ENCODE data around the gene LRCH1.

DNA sequence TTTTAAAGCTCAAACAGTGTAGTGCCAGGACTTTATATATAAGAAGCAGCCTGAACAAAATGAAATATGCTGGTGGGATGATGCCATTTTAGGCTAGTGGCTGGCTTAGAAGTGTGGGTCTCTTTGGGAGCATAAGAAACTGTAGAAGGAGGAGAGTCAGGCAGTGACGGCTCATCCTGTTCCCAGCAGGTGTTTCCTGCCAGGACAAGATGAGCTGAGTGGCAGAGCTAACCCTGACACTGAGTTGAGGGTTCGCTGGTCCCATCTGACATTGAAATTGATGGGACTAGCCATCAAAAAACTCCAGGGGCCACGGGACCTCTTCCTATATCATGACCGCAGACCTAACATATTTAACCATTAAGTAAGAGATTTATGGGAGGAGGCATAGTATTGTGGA is 192.7 kb downstream of the LRCH1 start:
- TF ChIP-seq, protein P1, sequence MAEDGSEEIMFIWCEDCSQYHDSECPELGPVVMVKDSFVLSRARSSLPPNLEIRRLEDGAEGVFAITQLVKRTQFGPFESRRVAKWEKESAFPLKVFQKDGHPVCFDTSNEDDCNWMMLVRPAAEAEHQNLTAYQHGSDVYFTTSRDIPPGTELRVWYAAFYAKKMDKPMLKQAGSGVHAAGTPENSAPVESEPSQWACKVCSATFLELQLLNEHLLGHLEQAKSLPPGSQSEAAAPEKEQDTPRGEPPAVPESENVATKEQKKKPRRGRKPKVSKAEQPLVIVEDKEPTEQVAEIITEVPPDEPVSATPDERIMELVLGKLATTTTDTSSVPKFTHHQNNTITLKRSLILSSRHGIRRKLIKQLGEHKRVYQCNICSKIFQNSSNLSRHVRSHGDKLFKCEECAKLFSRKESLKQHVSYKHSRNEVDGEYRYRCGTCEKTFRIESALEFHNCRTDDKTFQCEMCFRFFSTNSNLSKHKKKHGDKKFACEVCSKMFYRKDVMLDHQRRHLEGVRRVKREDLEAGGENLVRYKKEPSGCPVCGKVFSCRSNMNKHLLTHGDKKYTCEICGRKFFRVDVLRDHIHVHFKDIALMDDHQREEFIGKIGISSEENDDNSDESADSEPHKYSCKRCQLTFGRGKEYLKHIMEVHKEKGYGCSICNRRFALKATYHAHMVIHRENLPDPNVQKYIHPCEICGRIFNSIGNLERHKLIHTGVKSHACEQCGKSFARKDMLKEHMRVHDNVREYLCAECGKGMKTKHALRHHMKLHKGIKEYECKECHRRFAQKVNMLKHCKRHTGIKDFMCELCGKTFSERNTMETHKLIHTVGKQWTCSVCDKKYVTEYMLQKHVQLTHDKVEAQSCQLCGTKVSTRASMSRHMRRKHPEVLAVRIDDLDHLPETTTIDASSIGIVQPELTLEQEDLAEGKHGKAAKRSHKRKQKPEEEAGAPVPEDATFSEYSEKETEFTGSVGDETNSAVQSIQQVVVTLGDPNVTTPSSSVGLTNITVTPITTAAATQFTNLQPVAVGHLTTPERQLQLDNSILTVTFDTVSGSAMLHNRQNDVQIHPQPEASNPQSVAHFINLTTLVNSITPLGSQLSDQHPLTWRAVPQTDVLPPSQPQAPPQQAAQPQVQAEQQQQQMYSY (CRISPR knock-in tag; IDR thresholded peaks at IDR 0.05), result no peak
- no peak for TF ChIP-seq MXD4 (CRISPR knock-in tag; IDR thresholded peaks at IDR 0.05; ENCODE audit: borderline replicate concordance)
- TF ChIP-seq SP1 (CRISPR knock-in tag; conservative IDR thresholded peaks at IDR 0.05), result no peak
- TF ChIP-seq, protein P2, sequence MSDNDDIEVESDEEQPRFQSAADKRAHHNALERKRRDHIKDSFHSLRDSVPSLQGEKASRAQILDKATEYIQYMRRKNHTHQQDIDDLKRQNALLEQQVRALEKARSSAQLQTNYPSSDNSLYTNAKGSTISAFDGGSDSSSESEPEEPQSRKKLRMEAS (CRISPR knock-in tag; IDR thresholded peaks at IDR 0.05), result no peak
- TF ChIP-seq, protein P3, sequence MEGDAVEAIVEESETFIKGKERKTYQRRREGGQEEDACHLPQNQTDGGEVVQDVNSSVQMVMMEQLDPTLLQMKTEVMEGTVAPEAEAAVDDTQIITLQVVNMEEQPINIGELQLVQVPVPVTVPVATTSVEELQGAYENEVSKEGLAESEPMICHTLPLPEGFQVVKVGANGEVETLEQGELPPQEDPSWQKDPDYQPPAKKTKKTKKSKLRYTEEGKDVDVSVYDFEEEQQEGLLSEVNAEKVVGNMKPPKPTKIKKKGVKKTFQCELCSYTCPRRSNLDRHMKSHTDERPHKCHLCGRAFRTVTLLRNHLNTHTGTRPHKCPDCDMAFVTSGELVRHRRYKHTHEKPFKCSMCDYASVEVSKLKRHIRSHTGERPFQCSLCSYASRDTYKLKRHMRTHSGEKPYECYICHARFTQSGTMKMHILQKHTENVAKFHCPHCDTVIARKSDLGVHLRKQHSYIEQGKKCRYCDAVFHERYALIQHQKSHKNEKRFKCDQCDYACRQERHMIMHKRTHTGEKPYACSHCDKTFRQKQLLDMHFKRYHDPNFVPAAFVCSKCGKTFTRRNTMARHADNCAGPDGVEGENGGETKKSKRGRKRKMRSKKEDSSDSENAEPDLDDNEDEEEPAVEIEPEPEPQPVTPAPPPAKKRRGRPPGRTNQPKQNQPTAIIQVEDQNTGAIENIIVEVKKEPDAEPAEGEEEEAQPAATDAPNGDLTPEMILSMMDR (IDR thresholded peaks at IDR 0.05), result no peak
- TF ChIP-seq, protein P4, sequence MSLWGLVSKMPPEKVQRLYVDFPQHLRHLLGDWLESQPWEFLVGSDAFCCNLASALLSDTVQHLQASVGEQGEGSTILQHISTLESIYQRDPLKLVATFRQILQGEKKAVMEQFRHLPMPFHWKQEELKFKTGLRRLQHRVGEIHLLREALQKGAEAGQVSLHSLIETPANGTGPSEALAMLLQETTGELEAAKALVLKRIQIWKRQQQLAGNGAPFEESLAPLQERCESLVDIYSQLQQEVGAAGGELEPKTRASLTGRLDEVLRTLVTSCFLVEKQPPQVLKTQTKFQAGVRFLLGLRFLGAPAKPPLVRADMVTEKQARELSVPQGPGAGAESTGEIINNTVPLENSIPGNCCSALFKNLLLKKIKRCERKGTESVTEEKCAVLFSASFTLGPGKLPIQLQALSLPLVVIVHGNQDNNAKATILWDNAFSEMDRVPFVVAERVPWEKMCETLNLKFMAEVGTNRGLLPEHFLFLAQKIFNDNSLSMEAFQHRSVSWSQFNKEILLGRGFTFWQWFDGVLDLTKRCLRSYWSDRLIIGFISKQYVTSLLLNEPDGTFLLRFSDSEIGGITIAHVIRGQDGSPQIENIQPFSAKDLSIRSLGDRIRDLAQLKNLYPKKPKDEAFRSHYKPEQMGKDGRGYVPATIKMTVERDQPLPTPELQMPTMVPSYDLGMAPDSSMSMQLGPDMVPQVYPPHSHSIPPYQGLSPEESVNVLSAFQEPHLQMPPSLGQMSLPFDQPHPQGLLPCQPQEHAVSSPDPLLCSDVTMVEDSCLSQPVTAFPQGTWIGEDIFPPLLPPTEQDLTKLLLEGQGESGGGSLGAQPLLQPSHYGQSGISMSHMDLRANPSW (CRISPR knock-in tag; conservative IDR thresholded peaks at IDR 0.05; ENCODE audit: low read depth), result no peak
- no peak for TF ChIP-seq TCF7 (CRISPR knock-in tag; IDR thresholded peaks at IDR 0.05; ENCODE audit: low read depth)
- TF ChIP-seq NFE2L1 (CRISPR knock-in tag; IDR thresholded peaks at IDR 0.05), result no peak
- TF ChIP-seq, protein P5, sequence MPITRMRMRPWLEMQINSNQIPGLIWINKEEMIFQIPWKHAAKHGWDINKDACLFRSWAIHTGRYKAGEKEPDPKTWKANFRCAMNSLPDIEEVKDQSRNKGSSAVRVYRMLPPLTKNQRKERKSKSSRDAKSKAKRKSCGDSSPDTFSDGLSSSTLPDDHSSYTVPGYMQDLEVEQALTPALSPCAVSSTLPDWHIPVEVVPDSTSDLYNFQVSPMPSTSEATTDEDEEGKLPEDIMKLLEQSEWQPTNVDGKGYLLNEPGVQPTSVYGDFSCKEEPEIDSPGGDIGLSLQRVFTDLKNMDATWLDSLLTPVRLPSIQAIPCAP (CRISPR knock-in tag; IDR thresholded peaks at IDR 0.05), result no peak
- TF ChIP-seq, protein P6, sequence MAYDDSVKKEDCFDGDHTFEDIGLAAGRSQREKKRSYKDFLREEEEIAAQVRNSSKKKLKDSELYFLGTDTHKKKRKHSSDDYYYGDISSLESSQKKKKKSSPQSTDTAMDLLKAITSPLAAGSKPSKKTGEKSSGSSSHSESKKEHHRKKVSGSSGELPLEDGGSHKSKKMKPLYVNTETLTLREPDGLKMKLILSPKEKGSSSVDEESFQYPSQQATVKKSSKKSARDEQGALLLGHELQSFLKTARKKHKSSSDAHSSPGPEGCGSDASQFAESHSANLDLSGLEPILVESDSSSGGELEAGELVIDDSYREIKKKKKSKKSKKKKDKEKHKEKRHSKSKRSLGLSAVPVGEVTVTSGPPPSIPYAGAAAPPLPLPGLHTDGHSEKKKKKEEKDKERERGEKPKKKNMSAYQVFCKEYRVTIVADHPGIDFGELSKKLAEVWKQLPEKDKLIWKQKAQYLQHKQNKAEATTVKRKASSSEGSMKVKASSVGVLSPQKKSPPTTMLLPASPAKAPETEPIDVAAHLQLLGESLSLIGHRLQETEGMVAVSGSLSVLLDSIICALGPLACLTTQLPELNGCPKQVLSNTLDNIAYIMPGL (CRISPR knock-in tag; IDR thresholded peaks at IDR 0.05), result no peak
- TF ChIP-seq, protein P7, sequence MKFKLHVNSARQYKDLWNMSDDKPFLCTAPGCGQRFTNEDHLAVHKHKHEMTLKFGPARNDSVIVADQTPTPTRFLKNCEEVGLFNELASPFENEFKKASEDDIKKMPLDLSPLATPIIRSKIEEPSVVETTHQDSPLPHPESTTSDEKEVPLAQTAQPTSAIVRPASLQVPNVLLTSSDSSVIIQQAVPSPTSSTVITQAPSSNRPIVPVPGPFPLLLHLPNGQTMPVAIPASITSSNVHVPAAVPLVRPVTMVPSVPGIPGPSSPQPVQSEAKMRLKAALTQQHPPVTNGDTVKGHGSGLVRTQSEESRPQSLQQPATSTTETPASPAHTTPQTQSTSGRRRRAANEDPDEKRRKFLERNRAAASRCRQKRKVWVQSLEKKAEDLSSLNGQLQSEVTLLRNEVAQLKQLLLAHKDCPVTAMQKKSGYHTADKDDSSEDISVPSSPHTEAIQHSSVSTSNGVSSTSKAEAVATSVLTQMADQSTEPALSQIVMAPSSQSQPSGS (CRISPR knock-in tag; IDR thresholded peaks at IDR 0.05; ENCODE audit: borderline replicate concordance, low read depth), result no peak
- TF ChIP-seq, protein P8, sequence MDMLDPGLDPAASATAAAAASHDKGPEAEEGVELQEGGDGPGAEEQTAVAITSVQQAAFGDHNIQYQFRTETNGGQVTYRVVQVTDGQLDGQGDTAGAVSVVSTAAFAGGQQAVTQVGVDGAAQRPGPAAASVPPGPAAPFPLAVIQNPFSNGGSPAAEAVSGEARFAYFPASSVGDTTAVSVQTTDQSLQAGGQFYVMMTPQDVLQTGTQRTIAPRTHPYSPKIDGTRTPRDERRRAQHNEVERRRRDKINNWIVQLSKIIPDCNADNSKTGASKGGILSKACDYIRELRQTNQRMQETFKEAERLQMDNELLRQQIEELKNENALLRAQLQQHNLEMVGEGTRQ (CRISPR knock-in tag; IDR thresholded peaks at IDR 0.05), result no peak
